Trophoblast cell (in vitro differentiated cells and primary cell): ENCODE data around the gene TFPT.
A peak's percentile ranks its signal among the peaks of the same experiment; 100 is the strongest.

ENCODE experiments used
- DNase-seq, 2 donors: peaks; one replicate each; pipeline ENCODE4 v3.0.0-alpha.2; 2016
- H2AFZ ChIP-seq: 2 replicates; pipeline ENCODE4 v1.6.1; 2013; ENCODE audit warnings: low read length, moderate library complexity, mild to moderate bottlenecking; ENCODE audit not compliant: insufficient read depth, poor library complexity
- H2AK5ac ChIP-seq: 2 replicates; pipeline ENCODE4 v1.6.1; 2013; ENCODE audit warnings: mild to moderate bottlenecking, low read length
- H2BK120ac ChIP-seq: 2 replicates; pipeline ENCODE4 v1.6.1; 2013; ENCODE audit warnings: low read length, mild to moderate bottlenecking, moderate library complexity; ENCODE audit not compliant: insufficient read depth, poor library complexity
- H2BK12ac ChIP-seq: 2 replicates; pipeline ENCODE4 v1.6.1; 2013; ENCODE audit warnings: mild to moderate bottlenecking, low read length, moderate library complexity
- H2BK5ac ChIP-seq: 2 replicates; pipeline ENCODE4 v1.6.1; 2013; ENCODE audit warnings: low read length, low read depth, moderate library complexity, mild to moderate bottlenecking; ENCODE audit not compliant: poor library complexity
- H3K14ac ChIP-seq: 2 replicates; pipeline ENCODE4 v1.6.1; 2013; ENCODE audit warnings: mild to moderate bottlenecking, low read length
- H3K18ac ChIP-seq: 2 replicates; pipeline ENCODE4 v1.6.1; 2013; ENCODE audit warnings: mild to moderate bottlenecking, low read length
- H3K23ac ChIP-seq: 2 replicates; pipeline ENCODE4 v1.6.1; 2013; ENCODE audit warnings: low read length
- H3K27ac ChIP-seq: 2 replicates; pipeline ENCODE4 v1.5.1; 2013; ENCODE audit warnings: low read depth, mild to moderate bottlenecking, inconsistent platforms, low read length, moderate library complexity
- H3K27me3 ChIP-seq: 2 replicates; pipeline ENCODE4 v1.6.1; 2013; ENCODE audit warnings: inconsistent platforms, mild to moderate bottlenecking, low read length, moderate library complexity; ENCODE audit not compliant: insufficient read depth
- H3K36me3 ChIP-seq, 2 experiments: 1 replicate in 1 of 2; 2 replicates in 1 of 2; pipeline ENCODE4 v1.6.1; 2013; ENCODE audit warnings: low read length in 2 of 2, mild to moderate bottlenecking in 2 of 2, moderate library complexity in 1 of 2; ENCODE audit not compliant: insufficient read depth in 2 of 2, control insufficient read depth in 1 of 2
- H3K4ac ChIP-seq: 2 replicates; pipeline ENCODE4 v1.6.1; 2013; ENCODE audit warnings: low read depth, mild to moderate bottlenecking, low read length, moderate library complexity
- H3K4me1 ChIP-seq, 2 experiments: 1 replicate in 1 of 2; 2 replicates in 1 of 2; pipeline ENCODE4 v1.6.1; 2013; ENCODE audit warnings: low read length in 2 of 2, mild to moderate bottlenecking in 2 of 2, moderate library complexity in 1 of 2; ENCODE audit not compliant: insufficient read depth in 2 of 2, control insufficient read depth in 1 of 2
- H3K4me2 ChIP-seq: 2 replicates; pipeline ENCODE4 v1.6.1; 2013; ENCODE audit warnings: inconsistent platforms, mild to moderate bottlenecking, low read length, moderate library complexity
- H3K4me3 ChIP-seq: 2 replicates; pipeline ENCODE4 v1.5.1; 2013; ENCODE audit warnings: mild to moderate bottlenecking, low read depth, low read length, inconsistent platforms
- H3K79me1 ChIP-seq: one replicate; pipeline ENCODE4 v1.6.1; 2013; ENCODE audit warnings: low read length
- H3K79me2 ChIP-seq: 2 replicates; pipeline ENCODE4 v1.6.1; 2013; ENCODE audit warnings: low read length, mild to moderate bottlenecking; ENCODE audit not compliant: control insufficient read depth, insufficient read depth, poor library complexity
- H3K9ac ChIP-seq: 2 replicates; pipeline ENCODE4 v1.6.1; 2013; ENCODE audit warnings: mild to moderate bottlenecking, low read length
- H3K9me3 ChIP-seq: 2 replicates; pipeline ENCODE4 v1.6.1; 2013; ENCODE audit warnings: low read depth, mild to moderate bottlenecking, control low read depth, inconsistent platforms, low read length; ENCODE audit not compliant: insufficient read depth
- H4K12ac ChIP-seq: 2 replicates; pipeline ENCODE4 v1.6.1; 2013; ENCODE audit warnings: low read depth, mild to moderate bottlenecking, low read length, moderate library complexity
- H4K8ac ChIP-seq: 2 replicates; pipeline ENCODE4 v1.6.1; 2013; ENCODE audit warnings: low read depth, mild to moderate bottlenecking, low read length, moderate library complexity
- H4K91ac ChIP-seq: one replicate; pipeline ENCODE4 v1.6.1; 2013; ENCODE audit warnings: low read depth, mild to moderate bottlenecking, low read length, moderate library complexity
- WGBS: extraction: QIAGEN DNeasy Blood & Tissue Kit; methylation state at CpG from one replicate; pipeline ENCODE4 v1.1.7; 2013; ENCODE audit warnings: missing lambda C conversion rate; ENCODE audit not compliant: insufficient read length, insufficient coverage; ENCODE audit errors: extremely low coverage; 5-methylcytosine and 5-hydroxymethylcytosine counted together

The TFPT gene

GRCh38 chr19:54162241-54162805 lies 46.9 kb upstream of the TFPT start:
- no peaks in the 10 kb centered on the region for H3K27me3 ChIP-seq
- peak overlapping the region; percentile 60 for H3K4me3 ChIP-seq
- no peak overlapping the region for H2AFZ ChIP-seq
- H3K9ac ChIP-seq, result no peak overlapping the region
- no peak overlapping the region for H2BK12ac ChIP-seq
- no peak overlapping the region for H3K23ac ChIP-seq
- H3K36me3 ChIP-seq, result peaks cover 5 to 6% of the 10 kb centered on the region in 2 experiments
- no peak overlapping the region for H2BK120ac ChIP-seq
- H3K4ac ChIP-seq, result no peak overlapping the region
- H3K18ac ChIP-seq, result no peak overlapping the region
- no peak overlapping the region for H2BK5ac ChIP-seq
- no peak overlapping the region for H3K27ac ChIP-seq
- H3K9me3 ChIP-seq, result peaks cover 6% of the 10 kb centered on the region
- H4K12ac ChIP-seq, result no peak overlapping the region
- no peak overlapping the region for H2AK5ac ChIP-seq
- peak; percentile 77 to 86 for DNase-seq
- peaks cover 6% of the 10 kb centered on the region for H3K79me1 ChIP-seq
- no peak overlapping the region for H4K91ac ChIP-seq
- H4K8ac ChIP-seq, result no peak overlapping the region
- no CpG with 5 or more reads among the region's 35 CpGs for WGBS
- peak overlapping the region; percentile 65 for H3K4me2 ChIP-seq
- peaks cover 6% of the 10 kb centered on the region for H3K79me2 ChIP-seq
- H3K14ac ChIP-seq, result no peak overlapping the region
- peaks cover 5 to 24% of the 10 kb centered on the region in 2 experiments for H3K4me1 ChIP-seq

GRCh38 chr19:54160854-54161253 lies 45.4 kb upstream of the TFPT start:
- Histone ChIP-seq H3K4me1 (peaks cover 5 to 26% of the 10 kb centered on the region in 2 experiments), H2BK120ac (no peak overlapping the region), H3K79me2 (peaks cover 6% of the 10 kb centered on the region), H3K9ac (no peak overlapping the region), H4K91ac (no peak overlapping the region), H3K14ac (peak overlapping the region; percentile 40), H3K23ac (no peak overlapping the region), H3K18ac (no peak overlapping the region), H2AK5ac (peak overlapping the region; percentile 36), H3K27ac (no peak overlapping the region), H4K12ac (peak overlapping the region; percentile 54), H3K4me3 (no peak overlapping the region), H3K9me3 (peaks cover 6% of the 10 kb centered on the region), H3K4me2 (peak overlapping the region; percentile 93), H2BK5ac (no peak overlapping the region), H4K8ac (peak overlapping the region; percentile 74), H3K36me3 (peaks cover 18 to 19% of the 10 kb centered on the region in 2 experiments), H2BK12ac (no peak overlapping the region), H3K27me3 (no peaks in the 10 kb centered on the region), H2AFZ (peak overlapping the region; percentile 46), H3K4ac (peak overlapping the region; percentile 41), H3K79me1 (peaks cover 6% of the 10 kb centered on the region)
- DNase-seq, result no peak
- WGBS, result no CpG with 5 or more reads among the region's 13 CpGs

- H3K79me2 ChIP-seq, result peaks cover 6% of the 10 kb centered on the region
- H3K79me1 ChIP-seq, result peaks cover 6% of the 10 kb centered on the region
- peak overlapping the region; percentile 44 for H4K91ac ChIP-seq
- peak overlapping the region; percentile 15 for H2BK5ac ChIP-seq
- peak overlapping the region; percentile 41 for H3K4ac ChIP-seq
- H3K9me3 ChIP-seq, result peaks cover 4% of the 10 kb centered on the region
- H3K23ac ChIP-seq, result no peak overlapping the region
- DNase-seq, result peak in 1 of 2 donors; percentile 18
- no peak overlapping the region for H2BK120ac ChIP-seq
- WGBS, result no CpG with 5 or more reads among the region's 28 CpGs
- H3K4me1 ChIP-seq, result peaks cover 5 to 26% of the 10 kb centered on the region in 2 experiments
- H3K27me3 ChIP-seq, result no peaks in the 10 kb centered on the region
- H3K4me2 ChIP-seq, result peak overlapping the region; percentile 93
- peak overlapping the region; percentile 36 for H2AK5ac ChIP-seq
- peak overlapping the region; percentile 54 for H4K12ac ChIP-seq
- H2BK12ac ChIP-seq, result no peak overlapping the region
- H3K18ac ChIP-seq, result peak overlapping the region; percentile 18
- H3K36me3 ChIP-seq, result peaks cover 23 to 25% of the 10 kb centered on the region in 2 experiments
- peak overlapping the region; percentile 74 for H4K8ac ChIP-seq
- peak overlapping the region; percentile 72 for H3K4me3 ChIP-seq
- peak overlapping the region; percentile 18 for H3K27ac ChIP-seq
- H3K14ac ChIP-seq, result peak overlapping the region; percentile 40
- peak overlapping the region; percentile 61 for H2AFZ ChIP-seq
- H3K9ac ChIP-seq, result peak overlapping the region; percentile 67
Measured at GRCh38 chr19:54160182-54160811, 44.8 kb upstream of the TFPT start.

- Histone ChIP-seq H4K8ac (peak within 1 kb of the TSS; percentile 74), H3K4ac (peak within 1 kb of the TSS; percentile 41), H2BK5ac (peak within 1 kb of the TSS; percentile 62), H4K91ac (peak within 1 kb of the TSS; percentile 64), H3K79me2 (peaks cover 6% of the 10 kb centered on the region), H3K4me1 (peaks cover 5 to 26% of the 10 kb centered on the region in 2 experiments), H3K27ac (peak within 1 kb of the TSS; percentile 88), H3K9me3 (no peaks in the 10 kb centered on the region), H2BK12ac (no peak within 1 kb of the TSS), H2BK120ac (peak within 1 kb of the TSS; percentile 49), H3K4me3 (peak within 1 kb of the TSS; percentile 95), H3K36me3 (peaks cover 30 to 32% of the 10 kb centered on the region in 2 experiments), H2AFZ (peak within 1 kb of the TSS; percentile 61), H3K79me1 (peaks cover 6% of the 10 kb centered on the region), H3K18ac (peak within 1 kb of the TSS; percentile 47), H3K23ac (no peak within 1 kb of the TSS), H3K27me3 (no peaks in the 10 kb centered on the region), H3K14ac (peak within 1 kb of the TSS; percentile 56), H3K4me2 (peak within 1 kb of the TSS; percentile 93), H3K9ac (peak within 1 kb of the TSS; percentile 91), H4K12ac (peak within 1 kb of the TSS; percentile 54), H2AK5ac (peak within 1 kb of the TSS; percentile 36)
- peak; percentile 100 for DNase-seq
- no CpG with 5 or more reads among the region's 72 CpGs for WGBS
Measured at GRCh38 chr19:54159352-54160181, 44.1 kb upstream of the TFPT start, which contains the start of gene LENG1. Gene LENG1, minus strand, starts transcription at chr19:54159721. Its CDS starts 26 bp downstream, at chr19:54159695.
